Measurements from ENCODE around the gene ZNF777.

GRCh38 chr7:149469806-149470205 is 8.9 kb upstream of the ZNF777 start:
- TF ChIP-seq CTCF (IDR thresholded peaks at IDR 0.05) (no peak), POLR2A (IDR thresholded peaks at IDR 0.05) (no peak)

Measured in adrenal gland (tissue), 5 donors.